Kidney (tissue), 14 donors: ENCODE data around the gene PTPRG. TPM values are rescaled to one million over a fixed set of nuclear protein-coding genes. Genes with fewer than 3 reads are reported as not detected.

Source experiments
- DNase-seq, 5 donors: peaks; one replicate each; pipeline ENCODE4 v3.0.0-alpha.2; 2013 to 2020
- FAIRE-seq: peaks from 2 replicates; lab custom pipeline; 2012; peaks lifted over from hg19 to GRCh38; lab: Jason Lieb, UNC
- H3K27ac ChIP-seq, 2 donors: one replicate each; pipeline ENCODE4 v1.7.0; 2013; ENCODE audit warnings: low read depth in 2 of 2, low read length in 2 of 2, inconsistent platforms in 1 of 2
- H3K27me3 ChIP-seq: one replicate; pipeline ENCODE4 v1.7.1; 2013; ENCODE audit warnings: low read length, inconsistent platforms; ENCODE audit not compliant: control insufficient read depth, insufficient read depth
- H3K36me3 ChIP-seq, 3 donors: one replicate each; pipeline versions ENCODE4 v1.7.0 to v1.7.1; 2013; ENCODE audit warnings: low read length in 3 of 3, control low read depth in 1 of 3, inconsistent platforms in 1 of 3; ENCODE audit not compliant: insufficient read depth in 3 of 3, control insufficient read depth in 2 of 3
- H3K4me1 ChIP-seq, 3 donors: one replicate each; pipeline versions ENCODE4 v1.7.0 to v1.7.1; 2013; ENCODE audit warnings: low read length in 3 of 3, inconsistent platforms in 1 of 3, low read depth in 1 of 3; ENCODE audit not compliant: control insufficient read depth in 2 of 3, insufficient read depth in 2 of 3
- H3K4me3 ChIP-seq, 3 donors: one replicate each; pipeline versions ENCODE4 v1.7.0 to v1.8.1; 2013; ENCODE audit warnings: low read length in 3 of 3, control low read depth in 1 of 3, inconsistent platforms in 1 of 3
- H3K9ac ChIP-seq, 3 donors: one replicate each; pipeline versions ENCODE4 v1.7.0 to v1.7.1; 2013; ENCODE audit warnings: low read length in 3 of 3, control low read depth in 1 of 3, inconsistent platforms in 1 of 3
- H3K9me3 ChIP-seq, 3 donors: one replicate each; pipeline versions ENCODE4 v1.7.0 to v1.7.1; 2013; ENCODE audit warnings: low read length in 3 of 3, control low read depth in 1 of 3, inconsistent platforms in 1 of 3; ENCODE audit not compliant: control insufficient read depth in 2 of 3, insufficient read depth in 1 of 3
- CTCF ChIP-seq: IDR thresholded peaks from 3 replicates; pipeline ENCODE4 v1.5.1; 2012; ENCODE audit warnings: mild to moderate bottlenecking, moderate library complexity, borderline replicate concordance; ENCODE audit not compliant: insufficient read depth; ENCODE audit errors: extremely low read depth
- intact Hi-C: fragments of 100-400 bp; cut with DNase I; formaldehyde crosslinking; loops from one replicate; pipeline ENCODE4 v1.11.1; 2022
- polyA plus RNA-seq: library from polyadenylated mRNA; stranded (reverse); fragments of 350-450 nt; fragmentation: Illumina TruSeq; extraction: RNeasy Lipid Tissue Mini Kit (QIAGEN cat#74804); gene quantifications from one replicate; pipeline ENCODE4 v1.2.3, GENCODE V29; 2014; ENCODE audit warnings: low read depth, low replicate concordance; ENCODE audit not compliant: insufficient read depth
- total RNA-seq: library from RNA; stranded (reverse); fragmentation: NEBNext Ultra II Directional; extraction: Animal tissue kit (Norgen Biotek cat#: 25700); gene quantifications from one replicate; pipeline ENCODE4 v1.2.1, GENCODE V29; 2021
- donor health status: control.
- donor health status: control.
- donor health status: control.
- donor health status: control.
- donor health status: control.
- donor health status: DM: yes; HTN: yes; CAD: no.
- donor health status: Normal renal cell carcinoma (clear cell type).

The PTPRG gene
- total and polyA plus RNA-seq, 2 donors from 2014 or later: 9.2 to 154 TPM

- no peak for FAIRE-seq
- H3K27me3 ChIP-seq: no peaks in the 10 kb centered on the region
- intact Hi-C loops: no loop called here
- no peak overlapping the region for H3K9ac ChIP-seq
- H3K4me3 ChIP-seq: no peak overlapping the region
- no peaks in the 10 kb centered on the region for H3K36me3 ChIP-seq
- TF ChIP-seq CTCF: no peak
- peaks cover 0 to 6% (median 0%) of the 10 kb centered on the region in 3 donors for H3K4me1 ChIP-seq
- no peak for DNase-seq
- no peak overlapping the region for H3K27ac ChIP-seq
- no peaks in the 10 kb centered on the region for H3K9me3 ChIP-seq
Observed at GRCh38 chr3:61922118-61922517, 360.7 kb downstream of the PTPRG start.

- peak in 2 of 5 donors; percentile 27 to 45 for DNase-seq
- Histone ChIP-seq H3K27ac (no peak overlapping the region), H3K36me3 (no peaks in the 10 kb centered on the region), H3K9ac (no peak overlapping the region), H3K9me3 (no peaks in the 10 kb centered on the region), H3K27me3 (no peaks in the 10 kb centered on the region), H3K4me3 (no peak overlapping the region), H3K4me1 (peaks cover 0 to 14% (median 0%) of the 10 kb centered on the region in 3 donors)
- no peak for TF ChIP-seq CTCF
- intact Hi-C loops: no loop called here
- no peak for FAIRE-seq
Observed at GRCh38 chr3:61924090-61924735, 362.8 kb downstream of the PTPRG start.

- intact Hi-C loops: no loop called here
- H3K27me3 ChIP-seq: no peaks in the 10 kb centered on the region
- H3K4me1 ChIP-seq: peaks cover 0 to 14% (median 0%) of the 10 kb centered on the region in 3 donors
- H3K36me3 ChIP-seq: no peaks in the 10 kb centered on the region
- FAIRE-seq (no peak), DNase-seq (no peak)
- no peak overlapping the region for H3K27ac ChIP-seq
- H3K9me3 ChIP-seq: no peaks in the 10 kb centered on the region
- H3K9ac ChIP-seq: no peak overlapping the region
- no peak for TF ChIP-seq CTCF
- H3K4me3 ChIP-seq: no peak overlapping the region
Observed at GRCh38 chr3:61924991-61925390, 363.6 kb downstream of the PTPRG start.
